ENCODE results near the gene PCK2. TPM values are rescaled to one million over a fixed set of nuclear protein-coding genes. Genes with fewer than 3 reads are reported as not detected.

PCK2 gene
- total and polyA plus RNA-seq, 2 of the 13 experiments (the other 11 are each of a cell fraction or from before 2014, with no cell fraction given) = 129 to 272 TPM

- TF ChIP-seq SALL2 (CRISPR knock-in tag; IDR thresholded peaks at IDR 0.05) (peak; percentile 94; the same call in 1 of the 2 replicates), HHEX (CRISPR knock-in tag; IDR thresholded peaks at IDR 0.05) (no peak; the same call in 1 of the 2 replicates), KLF6 (CRISPR knock-in tag; IDR thresholded peaks at IDR 0.05) (peak; percentile 100), ZEB1 (IDR thresholded peaks at IDR 0.05; ENCODE audit: insufficient replicate concordance, low read depth) (no peak), FOSL1 (CRISPR knock-in tag; IDR thresholded peaks at IDR 0.05; ENCODE audit: borderline replicate concordance) (peak; percentile 67; the same call in 1 of the 2 replicates), ADNP (CRISPR knock-in tag; IDR thresholded peaks at IDR 0.05) (peak; percentile 57), CCAR2 (optimal IDR thresholded peaks at IDR 0.05; ENCODE audit: low read depth, low read length) (peak; percentile 17), NCOA5 (CRISPR knock-in tag; IDR thresholded peaks at IDR 0.05) (peak; percentile 71; the same call in 1 of the 2 replicates), KLF12 (CRISPR knock-in tag; IDR thresholded peaks at IDR 0.05; ENCODE audit: borderline replicate concordance) (peak; percentile 97), CTCF (CRISPR knock-in tag; IDR thresholded peaks at IDR 0.05) (peak; percentile 66), ZNF331 (CRISPR knock-in tag; IDR thresholded peaks at IDR 0.05) (peak; percentile 83), ZNF354B (CRISPR knock-in tag; IDR thresholded peaks at IDR 0.05) (0 out of 2 replicates have a peak, but pooled peaks have one; percentile 75), IRF9 (CRISPR knock-in tag; IDR thresholded peaks at IDR 0.05; ENCODE audit: borderline replicate concordance) (peak; percentile 94), ZSCAN21 (CRISPR knock-in tag; IDR thresholded peaks at IDR 0.05; ENCODE audit: borderline replicate concordance) (no peak), TOPORS (CRISPR knock-in tag; IDR thresholded peaks at IDR 0.05) (peak; percentile 96), SMAD3 (CRISPR knock-in tag; IDR thresholded peaks at IDR 0.05) (peak; percentile 90; the same call in 1 of the 2 replicates), HBP1 (CRISPR knock-in tag; IDR thresholded peaks at IDR 0.05; ENCODE audit: low read depth) (no peak; the same call in none of the 2 replicates), ZBED4 (CRISPR knock-in tag; IDR thresholded peaks at IDR 0.05; ENCODE audit: borderline replicate concordance) (peak; percentile 86), POLR2AphosphoS2 (IDR thresholded peaks at IDR 0.05; ENCODE audit: low read depth, low read length) (no peak), FOXK1 (CRISPR knock-in tag; IDR thresholded peaks at IDR 0.05; ENCODE audit: borderline replicate concordance, low read depth) (peak; percentile 82), ZNF747 (CRISPR knock-in tag; IDR thresholded peaks at IDR 0.05; ENCODE audit: borderline replicate concordance) (no peak; the same call in 1 of the 2 replicates)
Observed at GRCh38 chr14:24093901-24094840, at the start of gene PCK2 (continued).
